NCI-H1436 treated with DMSO at 0.1 percent for 48 hours (cell line): Measurements from ENCODE around the gene ATXN2.

Experiments
- DNase-seq: peaks from one replicate; lab custom pipeline; 2025; lab: John Stamatoyannopoulos, UW

The ATXN2 gene

DNA sequence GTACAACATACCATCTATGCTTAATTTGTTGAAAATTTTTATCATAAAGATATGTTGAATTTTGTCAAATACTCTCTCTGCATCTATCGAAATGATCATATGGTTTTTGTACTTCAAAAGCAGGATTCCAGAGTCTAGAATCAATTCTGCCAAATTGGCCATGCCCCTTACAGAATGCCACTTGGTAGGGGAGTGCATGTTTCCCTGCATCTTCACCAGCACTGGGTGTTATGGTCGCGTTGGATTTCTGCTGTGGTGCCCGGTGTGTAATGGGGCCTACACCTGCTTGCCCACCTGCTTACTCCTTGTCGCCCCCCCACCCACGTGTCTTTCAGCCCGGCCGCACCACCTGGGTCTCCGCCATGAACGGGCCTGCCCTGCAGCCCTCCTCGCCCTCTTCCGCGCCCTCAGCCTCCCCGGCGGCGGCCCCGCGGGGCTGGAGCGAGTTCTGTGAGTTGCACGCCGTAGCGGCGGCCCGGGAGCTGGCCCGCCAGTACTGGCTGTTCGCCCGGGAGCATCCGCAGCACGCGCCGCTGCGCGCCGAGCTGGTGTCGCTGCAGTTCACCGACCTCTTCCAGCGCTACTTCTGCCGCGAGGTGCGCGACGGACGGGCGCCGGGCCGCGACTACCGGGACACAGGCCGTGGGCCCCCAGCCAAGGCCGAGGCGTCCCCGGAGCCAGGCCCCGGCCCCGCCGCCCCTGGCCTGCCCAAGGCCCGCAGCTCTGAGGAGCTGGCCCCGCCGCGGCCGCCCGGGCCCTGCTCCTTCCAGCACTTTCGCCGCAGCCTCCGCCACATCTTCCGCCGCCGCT is 181.1 kb downstream of the ATXN2 start:
- DNase-seq: no peak

DNA sequence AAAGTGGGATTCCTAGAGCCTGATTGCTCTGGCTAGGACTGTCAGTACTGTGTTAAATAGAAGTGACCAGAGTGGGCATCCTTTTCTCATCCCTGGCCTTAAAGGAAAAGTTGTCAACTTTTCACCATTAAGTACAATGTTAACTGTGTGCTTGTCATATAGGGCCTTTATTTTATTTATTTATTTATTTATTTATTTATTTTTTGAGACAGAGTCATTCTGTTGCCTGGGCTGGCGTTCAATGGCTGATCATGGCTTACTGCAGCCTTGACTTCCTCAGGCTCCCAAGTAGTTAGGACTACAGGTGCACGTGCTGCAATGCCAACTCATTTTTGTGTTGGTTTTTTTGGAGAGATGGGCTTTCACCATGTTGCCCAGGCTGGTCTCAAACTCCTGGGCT is 181.8 kb downstream of the ATXN2 start:
- DNase-seq: no peak

DNA sequence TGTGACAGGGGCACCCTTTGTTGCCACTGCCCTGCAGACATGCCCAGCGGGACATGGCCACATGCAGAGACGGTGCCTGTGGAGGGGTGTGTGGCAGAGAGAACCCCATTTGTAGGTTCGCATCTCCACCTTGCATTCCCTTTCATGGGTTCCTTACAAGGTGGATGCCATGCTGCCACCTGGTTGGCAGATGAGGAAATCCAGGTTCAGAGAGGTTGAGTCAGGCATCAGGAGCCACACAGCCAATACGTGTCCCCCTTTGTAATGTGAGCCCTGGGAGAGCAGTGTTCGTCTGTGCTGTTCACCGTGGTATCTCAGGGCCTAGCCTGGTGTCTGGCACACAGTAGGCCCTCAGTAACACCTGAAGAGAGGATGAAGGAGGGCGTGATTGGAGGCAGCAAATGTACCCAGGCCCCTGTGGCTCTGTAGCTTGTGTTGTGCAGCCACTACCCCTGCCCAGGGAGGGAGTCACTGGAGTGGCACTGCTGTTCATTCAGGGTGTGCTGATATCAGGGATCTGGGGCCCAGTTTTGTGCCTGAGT is 184.3 kb downstream of the ATXN2 start:
- DNase-seq: no peak

DNA sequence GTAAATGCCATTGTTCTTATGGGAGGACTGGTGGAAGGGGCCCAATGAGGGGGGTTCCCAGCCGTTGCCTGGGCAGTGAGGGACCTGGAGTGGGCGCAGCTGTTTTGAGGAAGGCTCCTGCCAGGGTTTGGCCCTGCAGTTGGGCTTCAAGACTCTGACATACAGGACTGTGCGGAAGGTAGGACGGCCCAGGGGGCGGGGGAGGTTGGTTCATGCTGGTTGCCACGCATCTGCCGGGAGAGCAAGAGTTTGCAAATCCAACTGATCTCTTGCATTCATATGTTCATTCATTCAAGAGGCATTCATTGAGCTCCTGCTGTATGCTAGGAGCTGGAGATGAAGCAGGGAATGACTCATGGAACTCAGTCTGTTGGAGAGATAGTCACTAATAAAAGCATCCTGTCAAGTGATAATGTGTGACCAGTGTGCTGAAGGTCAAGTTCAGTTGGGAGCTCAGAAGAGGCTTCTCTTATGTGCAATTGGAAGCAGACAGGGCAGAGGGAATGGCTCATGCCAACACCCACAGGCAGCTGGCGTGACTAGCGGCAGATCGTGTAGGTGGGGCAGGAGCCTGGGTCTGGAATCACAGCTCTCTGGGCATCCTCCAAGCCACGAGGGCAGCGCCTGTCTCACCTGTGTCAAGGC is 185.6 kb downstream of the ATXN2 start:
- DNase-seq: no peak

DNA sequence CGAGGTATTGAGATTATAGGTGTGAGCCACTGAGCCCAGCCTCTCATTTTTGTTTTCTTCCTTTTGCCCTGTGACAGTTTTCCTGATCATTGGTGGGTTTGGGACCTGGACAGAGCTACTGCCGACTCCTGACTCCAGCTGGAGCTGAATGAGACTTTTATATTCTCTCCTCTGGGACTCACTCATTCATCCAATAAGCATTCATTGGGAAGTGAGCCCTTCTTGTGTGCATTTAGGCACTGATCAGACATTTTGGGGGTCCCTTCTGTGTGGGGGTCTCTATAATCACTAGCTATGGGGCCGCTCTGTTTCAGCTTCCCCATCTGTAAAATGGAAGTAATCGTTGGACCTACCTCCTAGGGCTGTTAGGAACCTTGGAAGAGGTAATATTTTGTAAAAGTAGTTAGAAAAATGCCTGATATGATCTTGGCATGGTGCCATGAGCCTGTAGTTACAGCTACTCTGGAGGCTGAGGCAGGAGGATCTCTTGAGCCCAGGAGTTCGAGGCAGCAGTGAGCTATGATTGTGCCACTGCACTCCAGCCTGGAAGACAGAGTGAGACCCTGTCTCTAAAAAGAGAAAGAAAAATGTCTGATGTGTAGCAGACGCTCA is 186.2 kb downstream of the ATXN2 start:
- no peak for DNase-seq

DNA sequence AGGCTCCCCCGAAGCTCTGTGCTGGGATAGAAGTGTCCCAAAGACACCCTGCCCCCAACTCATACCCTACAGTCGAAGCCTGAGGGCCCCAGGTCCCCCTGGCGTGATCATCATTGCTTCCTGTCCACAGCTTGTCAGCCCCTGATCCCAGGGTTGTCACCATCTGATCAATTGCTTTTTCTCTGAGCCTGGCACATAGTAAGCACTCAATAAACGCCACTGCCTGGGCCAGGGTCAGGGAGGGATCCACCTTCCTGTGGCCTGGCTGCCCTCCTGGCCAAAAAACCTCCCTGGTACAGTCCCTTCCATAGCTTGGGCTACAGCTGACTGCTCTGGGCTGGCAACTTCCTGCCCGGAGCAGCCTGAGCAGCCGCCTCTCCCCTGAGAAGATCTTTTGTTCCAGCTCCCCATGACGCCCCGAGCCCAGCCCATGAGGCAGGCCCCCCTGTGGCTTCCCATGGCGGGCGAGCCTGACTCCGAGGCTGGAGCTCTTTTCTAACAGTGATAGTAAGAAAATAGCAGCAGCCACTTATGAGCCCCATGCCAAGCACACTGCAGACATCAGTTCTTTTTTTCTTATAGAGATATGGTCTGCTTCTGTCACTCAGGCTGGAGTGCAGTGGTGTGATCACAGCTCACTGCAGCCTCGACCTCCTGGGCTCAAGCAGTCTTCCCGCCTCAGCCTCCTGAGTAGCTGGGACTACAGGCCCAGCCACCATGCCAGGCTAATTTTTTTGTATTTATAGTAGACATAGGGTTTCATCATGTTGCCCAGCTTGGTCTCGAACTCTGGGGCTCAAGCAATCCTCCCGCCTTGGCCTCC is 186.9 kb downstream of the ATXN2 start:
- no peak for DNase-seq

DNA sequence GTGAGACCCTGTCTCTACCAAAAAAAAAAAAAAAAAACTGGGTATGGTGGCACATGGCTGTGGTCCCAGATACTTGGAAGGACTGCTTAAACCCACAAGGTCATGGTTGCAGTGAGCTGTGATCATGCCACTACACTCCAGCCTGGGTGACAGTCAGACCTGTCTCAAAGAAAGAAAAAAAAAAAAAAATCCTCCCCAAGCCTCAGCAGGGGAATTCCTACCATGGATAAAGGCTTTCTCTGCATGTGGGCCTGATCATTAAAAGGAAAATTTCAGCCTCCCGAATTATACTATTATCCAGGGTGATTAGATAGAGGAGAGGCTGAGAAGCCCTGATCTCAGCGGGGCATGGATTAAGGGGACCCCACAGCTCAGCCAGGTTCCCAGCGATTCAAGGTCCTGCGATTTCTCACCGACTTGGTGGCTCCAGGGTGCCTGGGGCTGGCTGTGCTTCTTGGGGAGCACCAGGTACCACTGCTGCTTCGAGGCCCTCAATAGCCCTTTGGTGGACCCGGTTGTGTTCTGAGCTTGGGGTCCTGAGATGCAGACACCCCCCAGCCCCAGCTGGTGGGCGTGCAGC is 187.8 kb downstream of the ATXN2 start:
- DNase-seq: no peak

DNA sequence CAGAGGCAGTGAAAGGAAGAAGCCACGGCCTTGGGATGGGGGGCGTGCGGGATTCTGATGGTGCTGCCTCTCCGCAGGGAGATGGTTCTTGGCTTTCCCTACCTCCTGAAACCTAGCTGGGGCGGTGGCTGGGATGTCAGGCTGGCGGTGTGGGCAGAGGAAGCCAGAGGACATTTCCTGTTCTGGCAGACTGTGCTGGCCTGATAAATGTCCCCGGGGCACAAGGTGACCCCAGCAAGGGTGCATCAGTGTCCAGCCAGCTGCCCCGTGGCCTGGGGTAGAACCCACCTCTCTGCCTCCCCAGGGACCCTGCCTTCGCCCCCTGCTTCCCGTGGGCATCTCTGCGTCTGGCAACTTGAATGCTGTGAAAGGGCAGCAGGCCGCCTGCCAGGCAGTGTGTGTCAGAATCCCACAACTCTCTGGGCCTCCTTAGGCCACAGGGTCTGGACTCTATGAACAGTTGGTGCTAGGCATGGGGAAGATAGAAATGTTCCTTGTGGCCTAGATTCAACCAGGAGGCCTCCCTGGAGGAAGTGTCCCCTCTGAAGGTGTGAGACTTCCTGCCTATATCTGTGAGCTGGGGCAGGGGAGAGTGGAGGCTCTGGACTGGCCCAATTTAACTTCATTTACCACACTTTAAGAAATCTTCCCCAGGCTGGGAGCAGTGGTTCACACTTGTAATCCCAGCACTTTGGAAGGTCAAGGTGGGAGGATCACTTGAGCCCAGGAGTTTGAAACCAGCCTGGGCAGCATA is 188.5 kb downstream of the ATXN2 start:
- DNase-seq: no peak

DNA sequence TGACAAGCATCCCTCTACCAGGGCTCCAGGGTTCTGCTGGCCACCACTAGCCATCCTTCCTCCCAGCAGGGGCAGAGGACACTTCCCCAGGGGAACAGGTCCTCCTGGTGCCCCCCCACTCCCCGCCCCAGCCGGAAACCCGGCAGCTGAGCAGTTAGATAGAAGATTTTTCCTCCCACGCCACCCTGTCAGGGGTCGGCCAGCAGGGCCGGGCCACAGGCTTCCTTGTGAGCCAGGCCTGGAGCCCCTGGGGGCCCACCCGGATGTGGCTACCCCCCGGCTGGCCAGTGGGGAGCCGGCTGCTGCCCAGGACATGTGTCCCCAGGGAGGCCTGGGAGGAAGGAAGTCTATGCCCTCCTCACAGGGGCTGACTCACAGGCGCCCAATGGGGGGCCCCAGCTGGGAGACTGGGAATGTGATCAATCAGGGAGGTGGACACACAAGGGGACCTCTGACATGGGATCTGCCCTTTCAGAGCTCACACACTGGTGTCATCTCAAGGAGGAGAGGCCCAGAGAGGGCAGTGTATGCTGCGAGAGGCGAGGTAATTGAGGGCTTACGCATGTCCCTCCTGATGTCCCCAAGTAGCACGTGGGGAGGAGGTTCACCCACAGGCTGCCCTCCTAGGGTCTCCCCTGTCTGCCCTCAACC is 189.2 kb downstream of the ATXN2 start:
- no peak for DNase-seq

DNA sequence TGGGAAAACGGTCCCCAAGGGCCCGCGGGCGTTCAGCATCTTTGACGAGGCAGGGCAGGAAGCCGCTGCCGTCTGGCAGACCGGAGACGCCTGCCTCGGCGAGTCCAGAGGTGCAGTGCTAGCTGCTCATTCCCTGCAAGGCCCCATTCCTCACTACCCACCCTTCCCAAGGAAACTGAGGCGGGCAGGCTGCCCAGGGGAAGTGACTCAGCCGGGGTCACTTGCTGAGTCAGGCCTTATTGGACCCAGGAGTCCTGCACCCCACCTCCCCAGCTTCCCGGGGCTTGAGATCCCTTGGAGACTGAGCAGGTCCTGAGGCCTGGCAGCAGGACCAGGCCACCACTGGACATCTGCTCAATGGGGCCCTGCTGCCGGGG is 189.7 kb downstream of the ATXN2 start:
- no peak for DNase-seq

DNA sequence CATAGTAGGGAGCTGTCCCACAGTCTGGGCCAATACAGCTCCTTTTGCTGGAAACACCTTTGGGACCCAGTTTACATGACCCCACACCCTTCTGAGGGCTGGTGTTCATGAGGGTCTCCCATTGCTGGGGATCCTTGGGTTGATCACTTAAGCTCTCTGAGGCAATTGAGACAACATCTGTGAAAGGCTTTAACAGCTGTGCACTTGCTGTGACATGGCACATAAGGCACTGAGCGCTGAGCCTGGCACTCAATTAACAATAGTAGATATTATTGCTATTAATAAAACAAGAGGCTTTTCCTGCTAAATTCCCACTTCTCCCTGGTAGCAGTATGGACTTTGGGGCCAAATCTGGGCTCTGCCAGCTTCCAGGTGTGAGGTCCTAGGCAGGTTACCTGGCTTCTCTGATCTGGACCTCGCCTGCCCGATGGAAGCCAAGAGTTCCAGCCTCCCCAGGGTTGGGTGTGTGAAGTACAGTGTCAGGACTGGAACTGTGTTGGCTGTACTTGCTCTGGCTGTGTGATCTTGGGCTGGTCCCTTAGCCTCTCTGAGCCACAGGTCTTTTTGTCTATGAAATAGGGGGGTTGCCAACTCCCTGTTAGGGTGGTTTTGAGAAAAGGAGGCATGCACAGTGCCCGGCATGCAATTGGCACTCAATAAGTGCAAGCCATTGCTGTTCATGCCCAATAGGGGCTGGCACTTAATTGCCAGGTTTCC is 190.3 kb downstream of the ATXN2 start:
- no peak for DNase-seq

DNA sequence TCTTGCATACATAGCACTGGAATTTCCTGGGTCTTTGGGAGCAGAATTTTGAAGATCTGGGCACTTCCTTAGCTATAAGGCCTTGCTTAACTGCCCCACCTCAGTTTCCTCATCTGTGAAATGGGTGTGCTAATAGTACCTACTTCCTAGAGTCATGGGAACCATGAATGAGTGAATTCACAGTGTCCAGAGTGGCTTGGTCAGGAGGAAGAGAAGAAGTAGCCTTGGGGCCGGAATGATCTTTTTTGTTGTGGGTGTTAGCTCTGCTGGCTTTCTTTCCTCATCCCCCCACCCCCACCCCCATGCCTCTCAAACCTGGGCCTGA is 191.0 kb downstream of the ATXN2 start:
- DNase-seq: no peak

DNA sequence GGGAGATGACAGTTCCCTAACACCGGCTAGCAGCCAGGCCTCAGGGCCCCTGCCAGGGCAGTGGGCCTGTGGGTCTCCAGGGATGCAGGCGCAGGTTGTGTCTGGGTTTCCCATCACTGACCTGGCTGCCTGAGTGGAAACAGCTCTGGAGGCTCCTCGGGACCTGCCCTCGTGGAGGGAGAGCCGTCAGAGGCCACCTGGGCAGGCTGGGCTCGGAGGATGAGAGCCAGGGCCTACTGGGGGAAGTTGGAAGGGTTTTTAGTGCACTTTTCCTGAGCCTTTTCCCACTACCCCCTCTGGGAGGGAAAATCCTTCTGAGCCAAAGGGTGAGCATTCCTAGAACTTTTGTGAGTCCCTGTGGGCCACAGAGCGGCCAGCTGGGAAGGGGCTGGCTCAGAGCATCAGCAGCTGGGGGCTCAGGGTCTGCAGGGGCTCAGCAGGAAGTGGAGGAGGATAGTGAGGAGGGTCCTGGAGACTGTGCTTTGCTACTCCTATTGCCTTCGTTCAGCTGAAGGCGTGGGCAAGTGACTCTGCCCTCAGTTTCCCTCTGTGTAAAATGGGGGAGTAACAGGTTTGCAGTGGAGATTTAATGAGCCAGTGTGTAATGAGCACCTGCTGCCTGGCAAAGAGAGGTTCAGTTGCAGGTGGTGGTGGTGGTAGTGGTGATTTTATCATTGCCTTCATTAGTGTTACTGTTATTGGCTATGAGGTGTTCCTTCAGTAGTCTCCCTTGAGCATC is 191.6 kb downstream of the ATXN2 start:
- no peak for DNase-seq

DNA sequence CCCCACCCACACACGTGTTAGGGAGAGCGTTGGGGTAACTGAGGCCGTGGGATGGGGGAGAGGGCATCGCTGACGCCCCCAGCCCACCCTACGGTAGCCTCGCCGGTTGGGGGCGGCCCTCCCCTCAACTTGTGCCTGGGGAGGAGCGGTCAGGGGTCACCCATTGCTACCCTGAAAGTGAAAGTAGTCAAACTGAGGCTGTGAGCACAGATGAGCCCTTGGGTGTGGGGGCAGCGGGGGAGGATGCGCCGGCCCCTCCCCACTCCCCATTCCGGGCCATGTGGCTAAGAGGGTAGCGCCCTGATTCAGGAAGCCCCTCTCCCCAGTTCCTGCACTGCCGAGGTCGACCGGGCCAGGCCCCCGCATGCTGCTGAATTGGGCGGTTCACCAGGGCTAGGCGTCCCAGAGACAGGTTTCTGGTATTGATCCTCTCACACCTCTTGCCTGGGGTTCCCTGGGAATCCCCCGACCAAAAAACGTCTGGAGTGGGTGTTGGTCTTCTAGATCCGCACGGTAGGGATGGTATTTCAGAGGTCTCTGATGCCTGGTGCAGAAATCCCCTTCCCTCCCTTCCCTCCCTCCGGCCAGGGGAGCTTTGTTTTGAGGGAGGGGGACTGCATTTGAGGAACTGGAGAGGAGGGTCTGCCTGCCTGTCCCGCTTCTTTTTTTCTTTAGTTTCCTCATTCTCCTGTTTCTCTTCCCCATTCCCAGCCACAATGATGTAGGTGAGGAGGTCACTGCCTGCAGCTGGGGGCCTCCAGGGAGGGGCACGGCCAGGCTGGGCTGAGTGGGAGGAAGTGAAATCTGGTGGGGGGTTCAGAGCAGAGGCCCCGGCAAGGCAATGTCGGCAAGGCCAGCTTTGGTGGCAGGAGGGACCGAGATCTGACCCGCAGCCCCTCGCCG is 192.4 kb downstream of the ATXN2 start:
- no peak for DNase-seq

DNA sequence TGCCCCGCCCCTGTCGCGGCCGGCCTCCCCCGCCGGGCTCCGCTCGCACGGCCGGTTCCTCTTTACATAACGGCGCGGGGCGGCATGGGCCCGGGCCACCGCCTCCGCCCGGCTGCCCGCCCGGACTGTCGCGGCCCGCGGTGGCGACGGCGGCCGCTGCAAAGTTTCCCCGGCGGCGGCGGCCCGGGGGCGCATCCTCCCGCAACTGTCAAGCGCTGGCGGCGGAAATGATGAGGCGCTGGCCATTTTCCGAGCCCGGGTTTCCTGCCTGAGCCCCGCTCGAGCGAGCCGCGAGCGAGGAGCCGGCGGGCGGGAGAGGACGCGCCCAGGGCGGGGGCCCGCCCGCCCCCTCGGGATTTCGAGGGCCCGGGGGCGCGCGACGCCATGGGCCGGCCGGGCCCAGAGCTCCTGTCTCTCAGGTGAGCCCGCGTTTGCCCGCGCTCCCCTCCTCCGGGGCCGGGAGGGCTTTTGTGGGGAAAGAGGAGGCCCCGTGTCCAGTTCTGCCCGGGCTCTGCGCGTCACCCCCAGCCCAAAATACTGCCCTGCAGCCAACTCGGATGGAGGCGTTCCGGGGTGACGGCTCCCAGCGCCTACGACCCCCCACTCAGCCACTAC is 193.1 kb downstream of the ATXN2 start, which contains the start of gene SH2B3:
SH2B3 (plus strand) TSS at position 65 of the 615 bp plus-strand sequence. CDS start 12,223 bp downstream, outside the sequence.
- DNase-seq: no peak

DNA sequence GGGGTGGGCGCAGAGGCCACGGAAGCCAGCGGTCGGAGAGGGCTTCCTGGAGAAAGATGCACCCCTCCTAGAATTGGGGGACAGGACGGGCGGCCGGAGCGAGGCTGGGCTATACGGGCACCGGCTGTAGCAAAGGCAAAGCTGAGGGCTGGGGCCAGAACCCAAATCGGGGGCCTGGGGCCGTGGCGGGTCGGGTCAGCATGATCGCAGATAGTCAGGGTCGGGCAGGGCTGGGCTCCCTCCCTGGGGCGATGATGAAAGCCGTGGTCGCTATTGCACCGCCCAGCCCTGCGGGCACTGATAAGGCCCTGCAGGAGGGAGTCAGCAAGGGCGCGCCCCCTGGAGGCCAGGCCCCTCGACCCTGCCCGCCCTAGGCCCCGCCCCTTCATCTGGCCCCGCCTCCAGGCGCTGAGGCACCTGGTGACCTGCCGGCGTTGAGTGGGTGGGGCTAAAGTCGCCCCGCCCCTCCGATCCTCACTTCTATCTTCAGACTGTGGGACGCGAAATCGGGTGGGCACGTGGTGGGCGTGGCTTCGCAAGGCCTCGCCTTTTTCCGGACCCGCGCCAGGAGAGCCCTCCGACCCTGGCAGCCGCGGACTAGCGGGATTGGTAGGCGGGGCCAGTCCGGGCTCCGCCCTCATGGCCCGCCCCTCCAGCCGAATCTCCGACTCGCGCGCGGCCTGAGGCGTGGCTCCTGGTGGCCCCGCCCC is 193.8 kb downstream of the ATXN2 start:
- DNase-seq: peak; percentile 90
